ENCODE data around the gene TTLL9. TPM values are rescaled to one million over a fixed set of nuclear protein-coding genes. Genes with fewer than 3 reads are reported as not detected.
"Not testable (repeated sequence)": the region's sequence is repeated elsewhere in the genome, so short reads cannot be mapped to it uniquely, and the experiment has no call there.

TTLL9 gene
- total and polyA plus RNA-seq, 2 of the 13 experiments (the other 11 are each of a cell fraction or from before 2014, with no cell fraction given): not detected

- TF ChIP-seq ZNF577 (CRISPR knock-in tag; IDR thresholded peaks at IDR 0.05; ENCODE audit: borderline replicate concordance, low read depth): no peak
- no peak for TF ChIP-seq CHD4 (IDR thresholded peaks at IDR 0.05; ENCODE audit: borderline replicate concordance, low read length)
These were observed 46.3 kb downstream of the TTLL9 start (continued) for GRCh38 chr20:31916708-31917107.

- CTCF ChIA-PET (ENCODE audit: low intra/inter-chr PET ratio, low total read pairs); H3K27ac ChIP-seq (ENCODE audit: extremely low read length, insufficient read depth, low read length); in situ Hi-C loops (cut with HindIII; ENCODE audit: extremely low pct_ligation_motif_present, low pct_unique_long_range_greater_than_20kb); H3K4me1 ChIP-seq (ENCODE audit: insufficient read depth, low read length); ATAC-seq; H4K20me1 ChIP-seq (ENCODE audit: insufficient read depth, low read length); intact Hi-C loops (cut with micrococcal nuclease; ENCODE audit: unreplicated experiment); FAIRE-seq; BruUV-seq (replicated peaks); H2AFZ ChIP-seq (ENCODE audit: low read length); H3K36me3 ChIP-seq (replicated peaks in 1 of 2; ENCODE audit: control insufficient read depth in 1 of 2, insufficient read depth in 2 of 2, low read length in 2 of 2); DNase-seq (ENCODE audit: low spot score); H3K9me3 ChIP-seq (ENCODE audit: low read length); H3K4me2 ChIP-seq (ENCODE audit: low read depth, low read length); H3K79me2 ChIP-seq (ENCODE audit: insufficient read depth, low read length); H3K9ac ChIP-seq (ENCODE audit: insufficient read depth, low read depth, low read length); H3K4me3 ChIP-seq (replicated peaks in 1 of 3; ENCODE audit: insufficient read depth in 1 of 3, low read depth in 2 of 3, low read length in 3 of 3); POLR2A ChIA-PET: not testable (repeated sequence)
- 9% methylated on average over 7 of the region's 7 CpGs for WGBS (ENCODE audit: low lambda C conversion rate)
- H3K27me3 ChIP-seq (ENCODE audit: control insufficient read depth in 1 of 2, insufficient read depth in 2 of 2, low read length in 2 of 2): peaks cover 10 to 71% of the 10 kb centered on the region in 2 experiments
These were observed 47.6 kb downstream of the TTLL9 start for GRCh38 chr20:31917962-31918412.

GRCh38 chr20:31918466-31919105 is 48.2 kb downstream of the TTLL9 start:
- in situ Hi-C loops (cut with HindIII; ENCODE audit: extremely low pct_ligation_motif_present, low pct_unique_long_range_greater_than_20kb) (no loop called here), intact Hi-C loops (cut with micrococcal nuclease; ENCODE audit: unreplicated experiment) (no loop called here)
- BruUV-seq (replicated peaks): no TSS peak
- FAIRE-seq (no peak), DNase-seq (ENCODE audit: low spot score) (no peak), ATAC-seq (no peak)
- Histone ChIP-seq H3K36me3 (replicated peaks in 1 of 2; ENCODE audit: control insufficient read depth in 1 of 2, insufficient read depth in 2 of 2, low read length in 2 of 2) (no peaks in the 10 kb centered on the region), H3K27me3 (ENCODE audit: control insufficient read depth in 1 of 2, insufficient read depth in 2 of 2, low read length in 2 of 2) (peaks cover 10 to 70% of the 10 kb centered on the region in 2 experiments), H3K4me2 (ENCODE audit: low read depth, low read length) (no peak overlapping the region), H3K9ac (ENCODE audit: insufficient read depth, low read depth, low read length) (no peak overlapping the region), H3K79me2 (ENCODE audit: insufficient read depth, low read length) (no peaks in the 10 kb centered on the region), H3K4me3 (replicated peaks in 1 of 3; ENCODE audit: insufficient read depth in 1 of 3, low read depth in 2 of 3, low read length in 3 of 3) (no peak overlapping the region), H3K9me3 (ENCODE audit: low read length) (no peaks in the 10 kb centered on the region), H4K20me1 (ENCODE audit: insufficient read depth, low read length) (no peaks in the 10 kb centered on the region), H3K27ac (ENCODE audit: extremely low read length, insufficient read depth, low read length) (no peak overlapping the region), H2AFZ (ENCODE audit: low read length) (no peak overlapping the region), H3K4me1 (ENCODE audit: insufficient read depth, low read length) (no peaks in the 10 kb centered on the region)
- ChIA-PET POLR2A (no interaction called here), CTCF (ENCODE audit: low intra/inter-chr PET ratio, low total read pairs) (no interaction called here)
- 2% methylated on average over 7 of the region's 7 CpGs for WGBS (ENCODE audit: low lambda C conversion rate)
- TF ChIP-seq MED1 (CRISPR knock-in tag; IDR thresholded peaks at IDR 0.05) (no peak), ZBTB37 (CRISPR knock-in tag; IDR thresholded peaks at IDR 0.05) (no peak), HNF1A (IDR thresholded peaks at IDR 0.05; ENCODE audit: low read depth) (no peak), HNF1A (CRISPR knock-in tag; IDR thresholded peaks at IDR 0.05; ENCODE audit: borderline replicate concordance) (no peak), ZBTB14 (CRISPR knock-in tag; IDR thresholded peaks at IDR 0.05) (no peak), KLF12 (CRISPR knock-in tag; IDR thresholded peaks at IDR 0.05; ENCODE audit: borderline replicate concordance) (no peak)

All from HepG2 (cell line).